Measurements from ENCODE around the gene DGKK. TPM values are rescaled to one million over a fixed set of nuclear protein-coding genes. Genes with fewer than 3 reads are reported as not detected.
"Not testable (repeated sequence)": the region's sequence is repeated elsewhere in the genome, so short reads cannot be mapped to it uniquely, and the experiment has no call there.

The DGKK gene
- total RNA-seq, 1 donor from 2014 or later: 0.05 TPM

DNA sequence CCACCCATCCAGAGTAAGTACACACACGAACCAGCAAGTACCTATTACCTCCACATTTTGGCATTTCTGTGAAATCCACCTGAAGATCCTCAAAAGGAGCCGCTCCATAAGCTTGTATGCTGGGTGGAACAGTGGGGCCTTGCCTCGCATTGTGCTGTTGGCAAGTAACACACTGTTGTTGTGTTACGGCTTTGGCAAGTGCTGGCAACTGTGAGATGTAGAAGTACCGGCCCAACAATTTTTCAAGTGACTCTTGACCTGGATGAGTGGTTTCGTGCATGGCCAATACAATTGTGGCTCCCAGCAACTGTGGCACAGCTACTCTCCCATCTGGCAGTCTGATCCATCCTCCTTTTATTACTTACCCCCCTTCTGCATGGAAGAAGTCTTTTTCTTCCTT, 137.3 kb downstream of the DGKK start:
- Mint-ChIP-seq H3K27ac (ENCODE audit: unreplicated experiment) (no peak overlapping the region), H3K9me3 (ENCODE audit: unreplicated experiment) (no peaks in the 10 kb centered on the region), H3K27me3 (ENCODE audit: low read depth, unreplicated experiment) (no peaks in the 10 kb centered on the region), H3K4me1 (ENCODE audit: low read depth, unreplicated experiment) (no peaks in the 10 kb centered on the region), H3K4me3 (ENCODE audit: unreplicated experiment) (no peak overlapping the region), H3K36me3 (ENCODE audit: low read depth, unreplicated experiment) (no peaks in the 10 kb centered on the region)
- H3K4me2 ChIP-seq (ENCODE audit: low read length): no peak overlapping the region
- no peak overlapping the region for H3K4me3 ChIP-seq (ENCODE audit: insufficient read depth, low read depth, low read length)
- H4K20me1 ChIP-seq (ENCODE audit: insufficient read depth, low read length): no peaks in the 10 kb centered on the region
- H3K9ac ChIP-seq (ENCODE audit: low read length): no peak overlapping the region
- no peaks in the 10 kb centered on the region for H3K79me2 ChIP-seq (ENCODE audit: insufficient read depth, low read length)
- FAIRE-seq (no peak), DNase-seq (ENCODE audit: low read depth) (no peak)
- no peaks in the 10 kb centered on the region for H3K4me1 ChIP-seq (ENCODE audit: insufficient read depth, low read length)
- H2AFZ ChIP-seq (ENCODE audit: low read depth, low read length): no peak overlapping the region
- no peaks in the 10 kb centered on the region for H3K36me3 ChIP-seq (ENCODE audit: insufficient read depth, low read length)
- no peaks in the 10 kb centered on the region for H3K9me3 ChIP-seq (ENCODE audit: insufficient read depth, low read depth, low read length)
- no peak for TF ChIP-seq EZH2 (IDR thresholded peaks at IDR 0.05; ENCODE audit: insufficient read depth, low read length)
- TF ChIP-seq, protein P1, sequence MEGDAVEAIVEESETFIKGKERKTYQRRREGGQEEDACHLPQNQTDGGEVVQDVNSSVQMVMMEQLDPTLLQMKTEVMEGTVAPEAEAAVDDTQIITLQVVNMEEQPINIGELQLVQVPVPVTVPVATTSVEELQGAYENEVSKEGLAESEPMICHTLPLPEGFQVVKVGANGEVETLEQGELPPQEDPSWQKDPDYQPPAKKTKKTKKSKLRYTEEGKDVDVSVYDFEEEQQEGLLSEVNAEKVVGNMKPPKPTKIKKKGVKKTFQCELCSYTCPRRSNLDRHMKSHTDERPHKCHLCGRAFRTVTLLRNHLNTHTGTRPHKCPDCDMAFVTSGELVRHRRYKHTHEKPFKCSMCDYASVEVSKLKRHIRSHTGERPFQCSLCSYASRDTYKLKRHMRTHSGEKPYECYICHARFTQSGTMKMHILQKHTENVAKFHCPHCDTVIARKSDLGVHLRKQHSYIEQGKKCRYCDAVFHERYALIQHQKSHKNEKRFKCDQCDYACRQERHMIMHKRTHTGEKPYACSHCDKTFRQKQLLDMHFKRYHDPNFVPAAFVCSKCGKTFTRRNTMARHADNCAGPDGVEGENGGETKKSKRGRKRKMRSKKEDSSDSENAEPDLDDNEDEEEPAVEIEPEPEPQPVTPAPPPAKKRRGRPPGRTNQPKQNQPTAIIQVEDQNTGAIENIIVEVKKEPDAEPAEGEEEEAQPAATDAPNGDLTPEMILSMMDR (IDR thresholded peaks at IDR 0.05; ENCODE audit: insufficient read depth, low read depth, low read length): no peak
- no peak overlapping the region for H3K27ac ChIP-seq (ENCODE audit: low read depth, low read length)
- H3K27me3 ChIP-seq (ENCODE audit: insufficient read depth, low read length): no peaks in the 10 kb centered on the region

GRCh38 chrX:50332668-50333067, 138.0 kb downstream of the DGKK start:
- not testable (repeated sequence) for H3K27me3 ChIP-seq (ENCODE audit: insufficient read depth, low read length); H3K9me3 ChIP-seq (ENCODE audit: insufficient read depth, low read depth, low read length); H3K36me3 Mint-ChIP-seq (ENCODE audit: low read depth, unreplicated experiment); H2AFZ ChIP-seq (ENCODE audit: low read depth, low read length); H3K27ac Mint-ChIP-seq (ENCODE audit: unreplicated experiment); H3K4me2 ChIP-seq (ENCODE audit: low read length); H3K27me3 Mint-ChIP-seq (ENCODE audit: low read depth, unreplicated experiment); H3K9me3 Mint-ChIP-seq (ENCODE audit: unreplicated experiment); H4K20me1 ChIP-seq (ENCODE audit: insufficient read depth, low read length); FAIRE-seq; H3K4me1 ChIP-seq (ENCODE audit: insufficient read depth, low read length); H3K27ac ChIP-seq (ENCODE audit: low read depth, low read length); H3K4me1 Mint-ChIP-seq (ENCODE audit: low read depth, unreplicated experiment); DNase-seq (ENCODE audit: low read depth); H3K9ac ChIP-seq (ENCODE audit: low read length); H3K4me3 Mint-ChIP-seq (ENCODE audit: unreplicated experiment); H3K36me3 ChIP-seq (ENCODE audit: insufficient read depth, low read length); H3K4me3 ChIP-seq (ENCODE audit: insufficient read depth, low read depth, low read length); H3K79me2 ChIP-seq (ENCODE audit: insufficient read depth, low read length)

- H3K4me1 ChIP-seq (ENCODE audit: insufficient read depth, low read length): no peaks in the 10 kb centered on the region
- H3K79me2 ChIP-seq (ENCODE audit: insufficient read depth, low read length): no peaks in the 10 kb centered on the region
- H3K9ac ChIP-seq (ENCODE audit: low read length): no peak overlapping the region
- Mint-ChIP-seq H3K27me3 (ENCODE audit: low read depth, unreplicated experiment) (peaks cover 2% of the 10 kb centered on the region), H3K4me1 (ENCODE audit: low read depth, unreplicated experiment) (no peaks in the 10 kb centered on the region), H3K36me3 (ENCODE audit: low read depth, unreplicated experiment) (no peaks in the 10 kb centered on the region), H3K9me3 (ENCODE audit: unreplicated experiment) (no peaks in the 10 kb centered on the region), H3K27ac (ENCODE audit: unreplicated experiment) (no peak overlapping the region), H3K4me3 (ENCODE audit: unreplicated experiment) (no peak overlapping the region)
- H3K27ac ChIP-seq (ENCODE audit: low read depth, low read length): no peak overlapping the region
- H3K4me2 ChIP-seq (ENCODE audit: low read length): no peak overlapping the region
- no peaks in the 10 kb centered on the region for H3K27me3 ChIP-seq (ENCODE audit: insufficient read depth, low read length)
- no peaks in the 10 kb centered on the region for H3K36me3 ChIP-seq (ENCODE audit: insufficient read depth, low read length)
- TF ChIP-seq EZH2 (IDR thresholded peaks at IDR 0.05; ENCODE audit: insufficient read depth, low read length): no peak
- TF ChIP-seq, protein P1 (IDR thresholded peaks at IDR 0.05; ENCODE audit: insufficient read depth, low read depth, low read length): no peak
- no peak for DNase-seq (ENCODE audit: low read depth)
- FAIRE-seq: peak; percentile 92
- no peak overlapping the region for H2AFZ ChIP-seq (ENCODE audit: low read depth, low read length)
- H3K4me3 ChIP-seq (ENCODE audit: insufficient read depth, low read depth, low read length): no peak overlapping the region
- no peaks in the 10 kb centered on the region for H3K9me3 ChIP-seq (ENCODE audit: insufficient read depth, low read depth, low read length)
- no peaks in the 10 kb centered on the region for H4K20me1 ChIP-seq (ENCODE audit: insufficient read depth, low read length)
Measured at GRCh38 chrX:50327235-50327634, 143.4 kb downstream of the DGKK start.

Data from astrocyte (in vitro differentiated cells and primary cell).